CD8-positive, alpha-beta memory T cell (primary cell): ENCODE results near the gene WDR54. TPM values are rescaled to one million over a fixed set of nuclear protein-coding genes. Genes with fewer than 3 reads are reported as not detected.

Experiments
- CTCF ChIA-PET: fragments of 350-600 bp; sonication (Branson Sonifier 250); formaldehyde crosslinking; loops from one replicate; lab custom pipeline; 2021; ENCODE audit warnings: antibody characterized with exemption; lab: Charles Lee
- POLR2A ChIA-PET: fragments of 350-600 bp; sonication (Branson Sonifier 250); formaldehyde crosslinking; loops from one replicate; lab custom pipeline; 2021; ENCODE audit warnings: antibody characterized with exemption; lab: Charles Lee
- DNase-seq, 5 donors: peaks; one replicate each; pipeline versions ENCODE4 v3.0.0 to v3.0.0-alpha.2; 2020 to 2022; ENCODE audit warnings: mixed read lengths in 1 of 5
- H3K27ac ChIP-seq: one replicate; pipeline ENCODE4 v1.7.0; 2013; ENCODE audit warnings: low read depth, mild to moderate bottlenecking, low read length, moderate library complexity
- H3K27me3 ChIP-seq: 2 replicates; pipeline ENCODE4 v1.7.0; 2013; ENCODE audit warnings: low read length, mild to moderate bottlenecking; ENCODE audit not compliant: insufficient read depth, poor library complexity, severe bottlenecking
- H3K36me3 ChIP-seq: 2 replicates; pipeline ENCODE4 v1.7.0; 2013; ENCODE audit warnings: mild to moderate bottlenecking, low read length, moderate library complexity; ENCODE audit not compliant: insufficient read depth
- H3K4me1 ChIP-seq: 2 replicates; pipeline ENCODE4 v1.7.0; 2013; ENCODE audit warnings: mild to moderate bottlenecking, low read length, moderate library complexity; ENCODE audit not compliant: insufficient read depth
- H3K4me3 ChIP-seq: 2 replicates; pipeline ENCODE4 v1.7.0; 2013; ENCODE audit warnings: mild to moderate bottlenecking, low read length
- H3K9me3 ChIP-seq: 2 replicates; pipeline ENCODE4 v1.7.0; 2013; ENCODE audit warnings: mild to moderate bottlenecking, low read length
- H3K27ac Mint-ChIP-seq, 8 donors: one replicate each; pipeline ENCODE4 v1.8.0; 2020 to 2021; ENCODE audit warnings: mixed read lengths in 8 of 8, mild to moderate bottlenecking in 6 of 8, inconsistent platforms in 3 of 8, moderate library complexity in 3 of 8
- H3K27me3 Mint-ChIP-seq, 2 donors: one replicate each; pipeline ENCODE4 v1.8.0; 2020 to 2021; ENCODE audit warnings: mixed read lengths in 2 of 2, mild to moderate bottlenecking in 1 of 2, moderate library complexity in 1 of 2
- H3K36me3 Mint-ChIP-seq, 3 donors: one replicate each; pipeline ENCODE4 v1.8.0; 2020 to 2021; ENCODE audit warnings: mixed read lengths in 3 of 3, inconsistent platforms in 1 of 3, mild to moderate bottlenecking in 1 of 3
- H3K4me1 Mint-ChIP-seq, 3 donors: one replicate each; pipeline ENCODE4 v1.8.0; 2020 to 2021; ENCODE audit warnings: mixed read lengths in 3 of 3, inconsistent platforms in 1 of 3, mild to moderate bottlenecking in 1 of 3
- H3K4me3 Mint-ChIP-seq, 7 donors: one replicate each; pipeline ENCODE4 v1.8.0; 2020 to 2021; ENCODE audit warnings: mixed read lengths in 7 of 7, mild to moderate bottlenecking in 6 of 7, moderate library complexity in 4 of 7, inconsistent platforms in 2 of 7
- H3K9me3 Mint-ChIP-seq, 5 donors: one replicate each; pipeline ENCODE4 v1.8.0; 2020 to 2022; ENCODE audit warnings: mixed read lengths in 5 of 5, mild to moderate bottlenecking in 3 of 5, moderate library complexity in 2 of 5, inconsistent platforms in 1 of 5
- polyA plus RNA-seq: library from polyadenylated mRNA; unstranded; fragments of 300-500 nt; fragmentation: Illumina TruSeq; gene quantifications from one replicate; pipeline ENCODE4 v1.2.3, GENCODE V29; 2021
- total RNA-seq, 2 experiments: library from RNA; stranded (reverse); gene quantifications; one replicate each; pipeline ENCODE4 v1.2.3, GENCODE V29; 2021

The WDR54 gene
- total and polyA plus RNA-seq, 3 experiments from 2014 or later: 55.5 to 86.6 (median 75.5) TPM

DNA sequence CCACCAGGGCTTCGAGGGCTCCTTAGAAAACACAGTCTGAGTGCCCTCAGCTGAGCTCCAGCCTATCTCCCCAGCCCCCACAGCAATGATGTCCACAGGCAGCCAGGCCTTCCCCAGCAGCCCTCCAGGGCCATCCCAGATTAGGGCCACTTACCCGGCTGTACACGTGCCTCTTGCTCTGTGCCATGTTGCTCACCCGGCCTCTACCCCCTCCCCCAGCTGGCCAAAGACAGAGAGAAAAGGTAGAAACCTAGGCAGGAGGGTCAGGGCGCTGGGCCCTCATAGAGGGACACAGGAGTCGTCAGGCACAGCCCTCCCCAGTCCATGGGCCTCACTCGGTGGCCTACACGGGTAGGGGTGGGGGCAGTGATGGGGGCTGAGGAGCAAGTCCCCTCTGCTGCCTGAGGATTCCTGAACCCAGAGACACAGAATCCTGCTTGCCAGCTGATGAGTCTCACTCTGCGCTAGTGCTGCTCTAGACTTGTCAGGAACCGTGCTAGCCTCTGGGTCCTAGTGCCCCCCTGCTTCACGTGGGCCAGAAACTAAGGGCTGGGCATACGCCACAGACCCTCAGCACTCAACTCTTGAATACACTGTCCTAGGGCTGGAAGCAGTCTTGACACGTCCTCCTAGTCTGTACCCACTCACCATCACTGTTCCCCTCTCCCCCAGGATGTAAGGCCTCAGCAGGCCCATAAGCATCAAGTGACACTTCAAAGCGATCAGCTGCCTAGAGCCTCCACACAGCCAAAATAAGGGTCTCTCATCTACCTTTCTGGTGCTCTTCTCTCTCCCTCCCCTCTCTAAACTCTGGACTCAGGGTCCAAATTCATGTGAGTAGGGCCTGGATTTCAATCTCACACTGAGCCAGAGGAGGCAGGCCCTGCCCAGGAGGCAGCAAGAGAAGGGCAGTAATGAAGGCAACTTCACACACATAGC lies 41.4 kb upstream of the WDR54 start, which contains the start of gene DCTN1:
TSS of gene DCTN1 (minus strand) at position 461 of the 939 bp plus-strand sequence. CDS start at position 187, 274 bp downstream.
- POLR2A ChIA-PET: no interaction called here
- peaks cover 14% of the 10 kb centered on the region for H3K36me3 ChIP-seq

DNA sequence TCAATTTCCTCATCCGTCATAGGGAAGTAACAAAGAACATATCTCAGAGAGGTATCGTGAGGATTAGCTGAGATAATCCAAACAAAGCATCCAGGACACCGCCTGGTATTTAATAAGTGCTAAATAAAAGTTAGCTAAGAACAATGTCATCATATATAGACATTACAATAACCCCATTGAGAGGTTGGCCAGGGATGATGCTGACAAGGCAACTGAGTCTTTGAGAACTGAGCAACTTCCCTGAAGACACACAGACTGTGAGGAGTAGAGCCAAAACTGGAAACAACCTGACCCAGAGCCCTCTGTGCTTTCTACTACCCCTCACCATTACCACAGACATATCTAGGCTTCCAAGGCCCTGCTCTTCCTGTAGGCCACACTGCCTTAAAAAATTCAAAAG lies 39.8 kb upstream of the WDR54 start:
- ChIA-PET CTCF (interaction anchor here (1.3 to 1.9 kb wide), 3 partner anchors 10 to 558 kb away, joined by 3 to 11 read pairs (median 4); no protein-coding TSS in a partner anchor), POLR2A (no interaction called here)
- Mint-ChIP-seq H3K36me3 (peaks cover 0 to 37% (median 6%) of the 10 kb centered on the region in 3 donors), H3K4me3 (peak overlapping the region in 2 of 7 donors; percentile 36 to 71), H3K4me1 (peaks cover 40 to 54% (median 54%) of the 10 kb centered on the region in 3 donors), H3K9me3 (no peaks in the 10 kb centered on the region), H3K27ac (peak overlapping the region in 5 of 8 donors; percentile 17 to 66 (median 40)), H3K27me3 (no peaks in the 10 kb centered on the region)
- Histone ChIP-seq H3K36me3 (peaks cover 14% of the 10 kb centered on the region), H3K4me3 (no peak overlapping the region), H3K4me1 (peaks cover 24% of the 10 kb centered on the region), H3K27me3 (no peaks in the 10 kb centered on the region), H3K9me3 (no peaks in the 10 kb centered on the region), H3K27ac (no peak overlapping the region)
- no peak for DNase-seq

More for the DNA sequence above, 41.4 kb upstream of the WDR54 start, which contains the start of gene DCTN1:
- H3K4me3 Mint-ChIP-seq: peak within 1 kb of the TSS; percentile 26 to 79 (median 68)
- Histone ChIP-seq H3K9me3 (no peaks in the 10 kb centered on the region), H3K4me1 (peaks cover 24% of the 10 kb centered on the region), H3K27me3 (no peaks in the 10 kb centered on the region), H3K27ac (peak within 1 kb of the TSS; percentile 28), H3K4me3 (peak within 1 kb of the TSS; percentile 33)
- H3K27me3 Mint-ChIP-seq: no peaks in the 10 kb centered on the region
- peak in 1 of 5 donors; percentile 6 for DNase-seq
- peaks cover 47 to 60% (median 59%) of the 10 kb centered on the region in 3 donors for H3K4me1 Mint-ChIP-seq
- H3K36me3 Mint-ChIP-seq: peaks cover 7 to 53% (median 15%) of the 10 kb centered on the region in 3 donors
- no peaks in the 10 kb centered on the region for H3K9me3 Mint-ChIP-seq
- H3K27ac Mint-ChIP-seq: peak within 1 kb of the TSS; percentile 5 to 86 (median 54)
- CTCF ChIA-PET: interaction anchor here (1.4 to 1.7 kb wide), 2 partner anchors 12 to 208 kb away, joined by 3 to 4 read pairs; no protein-coding TSS in a partner anchor

DNA sequence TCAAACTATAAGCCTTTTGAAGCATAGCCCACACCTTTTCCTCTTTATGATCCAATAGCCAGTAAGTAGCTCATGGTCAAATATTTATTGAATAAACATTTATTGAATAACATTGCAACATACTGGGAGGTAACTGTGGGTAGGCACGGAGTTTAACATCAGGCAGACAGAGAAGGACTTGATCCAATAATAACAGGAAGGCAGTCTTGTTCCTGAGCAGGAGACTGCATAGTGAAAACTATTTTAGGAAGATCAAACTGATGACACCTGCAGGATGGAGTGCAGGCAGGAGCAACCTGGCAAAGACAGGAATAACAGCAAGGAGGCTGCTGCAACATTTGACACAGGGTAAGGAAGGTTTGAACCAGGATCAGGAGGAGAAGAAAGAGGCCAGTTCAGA lies 38.3 kb upstream of the WDR54 start:
- CTCF ChIA-PET: interaction anchor here (1.5 to 1.9 kb wide), 2 partner anchors 8 to 48 kb away, joined by 4 to 11 read pairs; no protein-coding TSS in a partner anchor
- POLR2A ChIA-PET: no interaction called here

DNA sequence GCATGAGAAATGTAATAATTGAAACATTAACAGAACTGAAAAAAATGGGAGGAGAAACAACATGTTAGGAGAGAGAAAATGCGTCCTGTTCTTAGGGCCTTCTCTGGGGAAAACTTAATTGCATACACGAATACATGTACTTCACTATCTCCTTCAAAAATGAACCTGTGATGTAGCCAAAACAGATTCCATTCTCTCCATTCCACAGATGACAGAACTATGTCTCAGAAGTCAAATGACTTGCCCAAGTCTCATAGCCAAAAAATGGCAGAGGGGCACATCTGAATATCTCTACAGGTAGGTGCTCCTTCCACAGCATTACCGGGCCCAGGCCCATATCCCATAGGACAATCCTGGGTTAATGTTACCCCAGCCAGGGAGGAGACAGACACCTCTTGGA lies 37.5 kb upstream of the WDR54 start:
- no peaks in the 10 kb centered on the region for H3K9me3 ChIP-seq
- Mint-ChIP-seq H3K4me1 (peaks cover 26 to 41% (median 35%) of the 10 kb centered on the region in 3 donors), H3K9me3 (no peaks in the 10 kb centered on the region), H3K27ac (peak overlapping the region in 4 of 8 donors; percentile 17 to 35 (median 21)), H3K4me3 (no peak overlapping the region), H3K36me3 (peaks cover 0 to 19% (median 3%) of the 10 kb centered on the region in 3 donors), H3K27me3 (no peaks in the 10 kb centered on the region)
- no peaks in the 10 kb centered on the region for H3K27me3 ChIP-seq
- no peak overlapping the region for H3K4me3 ChIP-seq
- H3K4me1 ChIP-seq: peaks cover 33% of the 10 kb centered on the region
- ChIA-PET POLR2A (no interaction called here), CTCF (no interaction called here)
- H3K36me3 ChIP-seq: peaks cover 3% of the 10 kb centered on the region
- no peak overlapping the region for H3K27ac ChIP-seq
- DNase-seq: no peak

More for the DNA sequence above, 38.3 kb upstream of the WDR54 start:
- peaks cover 0 to 23% (median 3%) of the 10 kb centered on the region in 3 donors for H3K36me3 Mint-ChIP-seq
- Histone ChIP-seq H3K36me3 (peaks cover 3% of the 10 kb centered on the region), H3K4me3 (no peak overlapping the region), H3K27ac (no peak overlapping the region), H3K27me3 (no peaks in the 10 kb centered on the region), H3K4me1 (peaks cover 29% of the 10 kb centered on the region), H3K9me3 (no peaks in the 10 kb centered on the region)
- H3K4me3 Mint-ChIP-seq: peak overlapping the region in 1 of 7 donors; percentile 4
- H3K27me3 Mint-ChIP-seq: no peaks in the 10 kb centered on the region
- H3K27ac Mint-ChIP-seq: peak overlapping the region in 4 of 8 donors; percentile 35 to 67 (median 64)
- H3K9me3 Mint-ChIP-seq: no peaks in the 10 kb centered on the region
- no peak for DNase-seq
- H3K4me1 Mint-ChIP-seq: peaks cover 33 to 47% (median 42%) of the 10 kb centered on the region in 3 donors

DNA sequence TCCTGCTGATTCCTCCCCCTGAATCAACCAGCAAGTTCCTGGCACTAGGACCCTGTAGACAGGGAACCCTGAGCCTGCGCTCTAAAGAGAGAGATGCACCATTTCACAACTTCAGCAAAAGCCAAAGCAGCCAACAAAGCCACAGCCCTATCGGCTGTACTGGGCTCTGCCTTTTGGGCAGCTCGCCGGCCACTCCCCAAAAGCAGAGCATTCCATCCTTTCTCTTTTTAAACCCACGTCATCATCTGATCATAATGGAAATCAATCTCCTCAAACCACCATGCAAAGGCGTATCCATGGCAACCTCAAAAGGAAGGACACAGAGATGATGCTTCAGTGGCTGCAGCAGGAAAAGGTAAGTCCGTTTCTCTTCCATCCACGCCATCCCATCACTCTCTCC lies 36.1 kb upstream of the WDR54 start:
- H3K4me3 Mint-ChIP-seq: no peak overlapping the region
- peaks cover 3% of the 10 kb centered on the region for H3K36me3 ChIP-seq
- H3K27me3 ChIP-seq: no peaks in the 10 kb centered on the region
- peaks cover 33% of the 10 kb centered on the region for H3K4me1 ChIP-seq
- no peak overlapping the region for H3K4me3 ChIP-seq
- no peaks in the 10 kb centered on the region for H3K9me3 ChIP-seq
- H3K27ac ChIP-seq: no peak overlapping the region
- no peaks in the 10 kb centered on the region for H3K27me3 Mint-ChIP-seq
- H3K27ac Mint-ChIP-seq: no peak overlapping the region
- H3K4me1 Mint-ChIP-seq: peaks cover 16 to 27% (median 22%) of the 10 kb centered on the region in 3 donors
- peaks cover 0 to 19% (median 3%) of the 10 kb centered on the region in 3 donors for H3K36me3 Mint-ChIP-seq
- no peak for DNase-seq
- ChIA-PET CTCF (no interaction called here), POLR2A (no interaction called here)
- no peaks in the 10 kb centered on the region for H3K9me3 Mint-ChIP-seq

DNA sequence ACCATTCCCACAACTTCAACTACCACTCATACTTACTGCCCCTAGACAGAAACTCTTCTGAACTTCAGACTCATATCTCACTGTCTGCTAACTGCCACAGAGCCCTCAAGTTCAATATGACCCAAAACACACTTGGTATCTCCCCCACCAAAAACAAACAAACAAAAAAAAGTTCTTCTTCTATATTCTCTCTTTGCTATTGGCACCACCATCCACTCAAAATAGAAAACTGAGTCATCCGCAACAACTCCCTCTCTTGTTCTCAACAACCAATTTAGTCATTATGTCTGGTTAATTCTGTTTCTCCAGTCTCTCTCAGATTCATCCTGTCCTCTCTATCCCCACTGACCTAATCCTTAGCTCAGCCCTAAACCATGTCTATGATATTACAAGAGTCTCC lies 34.2 kb upstream of the WDR54 start:
- Histone ChIP-seq H3K36me3 (no peaks in the 10 kb centered on the region), H3K27me3 (no peaks in the 10 kb centered on the region), H3K4me1 (peaks cover 38% of the 10 kb centered on the region), H3K27ac (no peak overlapping the region), H3K4me3 (no peak overlapping the region), H3K9me3 (no peaks in the 10 kb centered on the region)
- Mint-ChIP-seq H3K27me3 (no peaks in the 10 kb centered on the region), H3K9me3 (no peaks in the 10 kb centered on the region), H3K36me3 (peaks cover 0 to 19% (median 3%) of the 10 kb centered on the region in 3 donors), H3K4me3 (no peak overlapping the region), H3K27ac (no peak overlapping the region), H3K4me1 (peaks cover 4 to 16% (median 8%) of the 10 kb centered on the region in 3 donors)
- no peak for DNase-seq
- POLR2A ChIA-PET: no interaction called here
- CTCF ChIA-PET: no interaction called here

DNA sequence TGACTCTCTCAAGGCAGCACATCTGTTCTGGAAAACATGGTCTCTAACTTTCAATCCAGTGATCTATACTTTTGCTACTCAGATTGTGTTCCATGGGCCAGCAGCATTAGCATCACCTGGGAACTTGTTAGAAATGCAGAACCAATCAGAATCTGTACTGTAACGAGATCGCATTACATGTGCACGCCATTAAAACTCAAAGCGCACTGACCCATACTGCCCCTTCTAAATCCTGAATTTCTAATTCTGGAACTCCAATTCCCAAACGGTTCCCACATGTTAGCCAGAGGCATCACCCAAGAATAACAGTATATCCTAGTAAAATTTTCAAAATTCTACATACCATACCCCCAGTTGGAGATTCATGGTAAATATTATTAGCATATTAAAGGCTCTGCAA lies 30.9 kb upstream of the WDR54 start:
- peak overlapping the region; percentile 79 for H3K4me3 ChIP-seq
- H3K27ac ChIP-seq: no peak overlapping the region
- ChIA-PET CTCF (interaction anchor here (0.9 to 5.0 kb wide), 13 partner anchors 8 to 566 kb away, joined by 3 to 20 read pairs (median 4); partner anchors contain the start of genes C2orf81, DOK1, MOB1A and WDR54), POLR2A (interaction anchor here (2.0 kb wide), 1 partner anchor 82 kb away, joined by 6 read pairs; the partner anchor contains the start of gene MRPL53)
- peaks cover 39% of the 10 kb centered on the region for H3K4me1 ChIP-seq
- H3K27me3 ChIP-seq: no peaks in the 10 kb centered on the region
- Mint-ChIP-seq H3K36me3 (peaks cover 0 to 7% (median 0%) of the 10 kb centered on the region in 3 donors), H3K27ac (peak overlapping the region in 7 of 8 donors; percentile 20 to 81 (median 58)), H3K27me3 (peaks cover 4 to 7% of the 10 kb centered on the region in 2 donors), H3K9me3 (no peaks in the 10 kb centered on the region), H3K4me3 (peak overlapping the region in 4 of 7 donors; percentile 56 to 100 (median 81)), H3K4me1 (peaks cover 0 to 8% (median 6%) of the 10 kb centered on the region in 3 donors)
- DNase-seq: no peak
- no peaks in the 10 kb centered on the region for H3K9me3 ChIP-seq
- H3K36me3 ChIP-seq: no peaks in the 10 kb centered on the region
